HepG2 (cell line): Measurements from ENCODE around the gene SLC28A1.

ENCODE experiments used
- CTCF ChIP-seq: sonication (generic); formaldehyde crosslinking; IDR thresholded peaks from 2 replicates; pipeline ENCODE4 v1.5.0; 2020; ENCODE audit warnings: mild to moderate bottlenecking, missing genetic modification reagents, moderate library complexity
- HNRNPLL ChIP-seq: fragments of 200-400 bp; formaldehyde crosslinking; IDR thresholded peaks from 2 replicates; pipeline ENCODE4 v1.6.1; 2017; ENCODE audit warnings: mild to moderate bottlenecking, low read depth, low read length; ENCODE audit not compliant: poor library complexity, severe bottlenecking
- KAT7 ChIP-seq: IDR thresholded peaks from 2 replicates; pipeline ENCODE4 v1.6.1; 2018; ENCODE audit warnings: borderline replicate concordance, missing compliant biosample characterization
- PAWR ChIP-seq: sonication (generic); formaldehyde crosslinking; IDR thresholded peaks from 2 replicates; pipeline ENCODE4 v1.4.0; 2020; ENCODE audit warnings: missing genetic modification reagents, mild to moderate bottlenecking, borderline replicate concordance
- POLR2A ChIP-seq, 2 experiments: IDR thresholded peaks; 2 replicates each; pipeline ENCODE4 v1.6.1; 2011; ENCODE audit warnings: low read depth in 2 of 2, low read length in 2 of 2, mild to moderate bottlenecking in 1 of 2, moderate library complexity in 1 of 2; ENCODE audit not compliant: insufficient read depth in 1 of 2
- ZNF879 ChIP-seq: sonication (generic); formaldehyde crosslinking; IDR thresholded peaks from 2 replicates; pipeline ENCODE4 v1.8.1; 2023; ENCODE audit warnings: missing genetic modification reagents
- TF ChIP-seq, protein P1 (sequence below): sonication (generic); formaldehyde crosslinking; IDR thresholded peaks from 2 replicates; pipeline ENCODE4 v1.8.0; 2022; ENCODE audit warnings: missing genetic modification reagents, mild to moderate bottlenecking, inconsistent platforms, borderline replicate concordance
- TF ChIP-seq, protein P2 (sequence below): sonication (generic); formaldehyde crosslinking; IDR thresholded peaks from 2 replicates; pipeline ENCODE4 v1.8.1; 2023; ENCODE audit warnings: missing genetic modification reagents, mild to moderate bottlenecking, borderline replicate concordance

GRCh38 chr15:84911879-84912660 is 27.6 kb downstream of the SLC28A1 start:
- TF ChIP-seq ZNF879 (CRISPR knock-in tag) (no peak), KAT7 (CRISPR knock-in tag) (no peak), CTCF (CRISPR knock-in tag) (no peak), POLR2A (IDR thresholded peaks at IDR 0.05; ENCODE audit: insufficient read depth in 1 of 2, low read depth in 2 of 2, low read length in 2 of 2) (peak; percentile 52 to 73; a peak in 3 of 4 replicates), HNRNPLL (no peak), PAWR (CRISPR knock-in tag) (no peak)
- TF ChIP-seq, protein P1, sequence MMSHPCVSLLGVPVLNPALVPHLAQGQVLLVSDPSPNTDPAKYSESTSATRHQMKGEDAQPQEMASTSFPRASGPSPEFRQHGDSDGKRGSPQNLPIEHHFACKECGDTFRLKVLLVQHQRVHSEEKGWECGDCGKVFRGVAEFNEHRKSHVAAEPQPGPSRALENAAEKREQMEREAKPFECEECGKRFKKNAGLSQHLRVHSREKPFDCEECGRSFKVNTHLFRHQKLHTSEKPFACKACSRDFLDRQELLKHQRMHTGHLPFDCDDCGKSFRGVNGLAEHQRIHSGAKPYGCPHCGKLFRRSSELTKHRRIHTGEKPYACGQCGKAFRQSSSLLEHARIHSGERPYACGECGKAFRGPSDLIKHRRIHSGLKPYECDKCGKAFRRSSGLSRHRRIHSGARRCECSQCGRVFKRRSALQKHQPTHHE (CRISPR knock-in tag), result no peak
- TF ChIP-seq, protein P2, sequence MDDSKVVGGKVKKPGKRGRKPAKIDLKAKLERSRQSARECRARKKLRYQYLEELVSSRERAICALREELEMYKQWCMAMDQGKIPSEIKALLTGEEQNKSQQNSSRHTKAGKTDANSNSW, result no peak
